Neutrophil (primary cell): ENCODE measurements around the gene TYRO3.

Source experiments
- H3K27ac ChIP-seq: fragments of 200-600 bp; sonication (generic); 2 replicates; pipeline ENCODE4 v1.5.1; 2016; ENCODE audit warnings: mild to moderate bottlenecking, moderate library complexity
- H3K27me3 ChIP-seq: fragments of 200-600 bp; sonication (generic); 2 replicates; pipeline ENCODE4 v1.6.0; 2016; ENCODE audit warnings: mild to moderate bottlenecking
- H3K36me3 ChIP-seq: fragments of 200-600 bp; sonication (generic); 2 replicates; pipeline ENCODE4 v1.5.1; 2017
- H3K4me1 ChIP-seq, 2 experiments: fragments of 200-600 bp in 1 of 2; sonication (generic) in 1 of 2; 1 replicate in 1 of 2; 2 replicates in 1 of 2; pipeline versions ENCODE4 v1.5.1 to v1.6.1; 2013 to 2016; ENCODE audit warnings: low read depth in 1 of 2, low read length in 1 of 2, mild to moderate bottlenecking in 1 of 2, moderate library complexity in 1 of 2; ENCODE audit not compliant: control insufficient read depth in 1 of 2, insufficient read depth in 1 of 2
- H3K4me3 ChIP-seq, 2 experiments: fragments of 200-600 bp in 1 of 2; sonication (generic) in 1 of 2; 1 replicate in 1 of 2; 2 replicates in 1 of 2; pipeline ENCODE4 v1.5.1; 2013 to 2016; ENCODE audit warnings: low read depth in 1 of 2, low read length in 1 of 2, mild to moderate bottlenecking in 1 of 2, moderate library complexity in 1 of 2
- H3K9me3 ChIP-seq: fragments of 200-600 bp; sonication (generic); 2 replicates; pipeline ENCODE4 v1.5.1; 2016
- CTCF ChIP-seq: fragments of 200-600 bp; sonication (generic); IDR thresholded peaks from 2 replicates; pipeline ENCODE4 v1.5.1; 2016; ENCODE audit warnings: antibody characterized with exemption

The TYRO3 gene

GRCh38 chr15:41512940-41513505, 46.0 kb upstream of the TYRO3 start:
- H3K9me3 ChIP-seq, result no peaks in the 10 kb centered on the region
- H3K27me3 ChIP-seq, result peaks cover 67% of the 10 kb centered on the region
- H3K4me1 ChIP-seq, result peaks cover 23 to 27% of the 10 kb centered on the region in 2 experiments
- peak overlapping the region; percentile 37 to 53 for H3K4me3 ChIP-seq
- no peak for TF ChIP-seq CTCF
- no peaks in the 10 kb centered on the region for H3K36me3 ChIP-seq
- H3K27ac ChIP-seq, result no peak overlapping the region

- Histone ChIP-seq H3K4me3 (peak within 1 kb of the TSS; percentile 37 to 53), H3K27ac (no peak within 1 kb of the TSS), H3K9me3 (no peaks in the 10 kb centered on the region), H3K4me1 (peaks cover 23 to 27% of the 10 kb centered on the region in 2 experiments), H3K27me3 (peaks cover 65% of the 10 kb centered on the region), H3K36me3 (no peaks in the 10 kb centered on the region)
- no peak for TF ChIP-seq CTCF
Observed at GRCh38 chr15:41513506-41514227, 45.3 kb upstream of the TYRO3 start, which contains the start of gene LTK. LTK (minus strand) TSS chr15:41513827; CDS start chr15:41513709, 118 bp downstream.

- no peaks in the 10 kb centered on the region for H3K9me3 ChIP-seq
- TF ChIP-seq CTCF, result no peak
- H3K4me1 ChIP-seq, result peaks cover 9 to 11% of the 10 kb centered on the region in 2 experiments
- peaks cover 9% of the 10 kb centered on the region for H3K36me3 ChIP-seq
- no peak overlapping the region for H3K27ac ChIP-seq
- H3K27me3 ChIP-seq, result peaks cover 22% of the 10 kb centered on the region
- no peak overlapping the region for H3K4me3 ChIP-seq
Observed at GRCh38 chr15:41517895-41518449, 41.0 kb upstream of the TYRO3 start.

- no peak for TF ChIP-seq CTCF
- Histone ChIP-seq H3K4me1 (no peaks in the 10 kb centered on the region), H3K9me3 (no peaks in the 10 kb centered on the region), H3K36me3 (peaks cover 9% of the 10 kb centered on the region), H3K27me3 (no peaks in the 10 kb centered on the region), H3K27ac (no peak overlapping the region), H3K4me3 (no peak overlapping the region)
Observed at GRCh38 chr15:41520636-41521035, 38.4 kb upstream of the TYRO3 start.

GRCh38 chr15:41521614-41522013, 37.4 kb upstream of the TYRO3 start:
- Histone ChIP-seq H3K27me3 (no peaks in the 10 kb centered on the region), H3K27ac (no peak overlapping the region), H3K9me3 (no peaks in the 10 kb centered on the region), H3K36me3 (peaks cover 18% of the 10 kb centered on the region), H3K4me3 (no peak overlapping the region), H3K4me1 (no peaks in the 10 kb centered on the region)
- no peak for TF ChIP-seq CTCF
